ENCODE measurements around the gene POLR2C.
"Not testable (repeated sequence)": the region's sequence is repeated elsewhere in the genome, so short reads cannot be mapped to it uniquely, and the experiment has no call there.

Gene POLR2C

DNA sequence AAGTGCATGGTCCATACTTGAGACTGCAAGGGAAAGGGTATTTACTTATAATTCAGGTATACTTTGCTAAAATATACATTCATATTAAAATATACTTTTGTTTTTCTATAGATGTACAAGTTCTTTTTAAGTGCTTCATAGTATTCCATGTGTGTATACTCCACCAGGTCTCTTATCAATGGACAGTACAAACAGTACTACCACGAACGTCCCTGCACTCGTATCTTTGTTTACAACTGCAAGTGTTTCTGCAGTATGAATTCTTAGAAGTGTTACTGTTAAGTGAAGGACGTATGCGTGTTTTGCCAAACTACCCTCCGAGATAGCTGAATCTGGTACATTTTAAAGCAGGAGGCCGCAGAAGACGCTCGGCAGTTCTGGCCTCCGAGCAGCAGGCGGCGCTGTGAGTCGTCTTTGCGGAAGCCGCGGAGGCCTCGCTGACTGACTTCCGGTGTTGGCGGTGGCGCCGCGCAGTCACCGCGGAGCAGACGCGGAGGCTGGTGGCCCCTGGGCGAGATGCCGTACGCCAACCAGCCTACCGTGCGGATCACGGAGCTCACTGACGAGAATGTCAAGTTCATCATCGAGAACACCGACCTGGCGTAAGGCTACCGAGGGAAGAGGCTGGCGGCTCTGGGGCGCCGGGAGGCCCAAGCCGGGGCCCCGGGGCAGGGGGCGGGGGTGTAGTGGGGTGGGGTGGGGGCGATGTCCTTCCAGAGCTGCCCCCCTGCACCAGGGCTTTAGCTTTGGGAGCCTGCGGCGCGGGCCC is at the start of gene POLR2C:
Gene POLR2C (plus strand): TSS at position 471 of the 769 bp plus-strand sequence. CDS start 46 bp downstream, at position 517.
- DNase-seq = peak; percentile 21

DNA sequence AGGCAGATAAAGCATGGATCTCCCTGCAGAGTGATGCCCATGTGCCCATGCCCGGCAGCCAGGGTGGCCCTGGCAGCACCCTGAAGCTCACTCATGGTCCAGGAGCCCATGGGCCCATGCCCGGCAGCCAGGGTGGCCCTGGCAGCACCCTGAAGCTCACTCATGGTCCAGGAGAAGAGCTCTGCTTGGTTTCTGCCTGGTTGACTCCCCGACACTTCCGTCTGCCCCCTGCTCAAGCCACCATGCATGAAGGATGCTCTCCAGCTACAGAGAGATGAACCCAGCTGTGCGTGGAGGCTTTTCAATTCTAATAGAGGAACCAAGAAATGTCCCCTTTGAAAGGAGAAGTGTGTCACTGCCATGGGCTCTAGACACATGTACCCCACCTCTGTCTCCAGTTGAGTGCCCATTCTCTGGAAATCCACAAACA is 49.2 kb upstream of the POLR2C start:
- no peak for DNase-seq

DNA sequence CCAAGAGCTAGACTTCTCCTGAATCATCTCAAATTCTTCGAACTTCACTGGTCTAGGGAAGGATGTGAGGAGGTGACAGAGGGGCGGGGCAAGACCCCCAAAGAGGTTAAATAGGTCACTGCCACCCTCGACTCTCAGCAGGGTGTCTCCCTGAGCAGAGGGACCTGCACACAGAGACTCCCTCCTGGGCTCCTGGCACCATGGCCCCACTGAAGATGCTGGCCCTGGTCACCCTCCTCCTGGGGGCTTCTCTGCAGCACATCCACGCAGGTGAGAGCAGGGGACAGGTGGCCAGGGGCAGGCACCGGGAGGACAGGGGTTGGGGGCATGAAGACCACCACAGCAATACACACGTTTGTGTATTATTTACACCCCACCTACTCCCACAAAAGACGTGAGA is 48.7 kb upstream of the POLR2C start:
- no peak for DNase-seq

DNA sequence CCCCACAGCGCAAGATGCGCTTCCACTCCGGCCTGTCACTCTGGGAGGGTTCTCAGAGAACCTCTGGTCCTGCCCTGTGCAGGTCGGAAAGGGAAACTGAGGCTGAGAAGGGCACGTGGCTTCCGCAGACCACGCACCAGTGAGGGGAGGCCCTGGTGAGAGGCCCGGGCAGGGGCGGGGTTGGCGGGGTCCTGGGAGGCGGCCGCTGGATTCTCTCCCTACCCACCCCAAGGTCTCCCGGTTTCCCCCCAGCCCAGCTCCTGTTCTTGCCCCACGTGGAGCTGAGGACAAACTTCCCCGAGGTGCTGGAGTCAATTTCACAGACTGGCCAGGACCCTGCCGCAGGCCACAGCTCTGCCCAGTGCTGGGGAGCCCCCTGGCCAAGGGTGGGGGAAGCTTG is 46.4 kb upstream of the POLR2C start:
- no peak for DNase-seq

DNA sequence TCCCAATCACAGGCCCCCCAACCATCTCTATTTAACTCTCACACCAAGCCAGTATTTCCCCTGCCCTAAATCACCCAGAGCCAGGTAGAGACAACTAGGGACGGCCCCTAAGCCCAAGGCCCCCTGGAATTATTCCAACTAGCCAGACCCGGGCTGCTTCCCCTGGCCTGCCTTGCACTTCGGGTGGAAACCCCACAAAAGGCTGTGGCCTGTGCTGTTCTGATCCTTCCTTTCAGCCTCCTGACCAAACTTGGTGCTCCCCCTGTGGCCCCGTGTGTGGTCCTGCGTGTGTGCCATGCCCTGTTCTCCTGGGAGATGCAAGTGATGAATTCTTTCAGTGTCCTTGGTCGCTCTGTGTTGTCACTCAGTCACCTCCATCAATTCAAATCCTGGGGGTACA is 43.0 kb upstream of the POLR2C start:
- no peak for DNase-seq

DNA sequence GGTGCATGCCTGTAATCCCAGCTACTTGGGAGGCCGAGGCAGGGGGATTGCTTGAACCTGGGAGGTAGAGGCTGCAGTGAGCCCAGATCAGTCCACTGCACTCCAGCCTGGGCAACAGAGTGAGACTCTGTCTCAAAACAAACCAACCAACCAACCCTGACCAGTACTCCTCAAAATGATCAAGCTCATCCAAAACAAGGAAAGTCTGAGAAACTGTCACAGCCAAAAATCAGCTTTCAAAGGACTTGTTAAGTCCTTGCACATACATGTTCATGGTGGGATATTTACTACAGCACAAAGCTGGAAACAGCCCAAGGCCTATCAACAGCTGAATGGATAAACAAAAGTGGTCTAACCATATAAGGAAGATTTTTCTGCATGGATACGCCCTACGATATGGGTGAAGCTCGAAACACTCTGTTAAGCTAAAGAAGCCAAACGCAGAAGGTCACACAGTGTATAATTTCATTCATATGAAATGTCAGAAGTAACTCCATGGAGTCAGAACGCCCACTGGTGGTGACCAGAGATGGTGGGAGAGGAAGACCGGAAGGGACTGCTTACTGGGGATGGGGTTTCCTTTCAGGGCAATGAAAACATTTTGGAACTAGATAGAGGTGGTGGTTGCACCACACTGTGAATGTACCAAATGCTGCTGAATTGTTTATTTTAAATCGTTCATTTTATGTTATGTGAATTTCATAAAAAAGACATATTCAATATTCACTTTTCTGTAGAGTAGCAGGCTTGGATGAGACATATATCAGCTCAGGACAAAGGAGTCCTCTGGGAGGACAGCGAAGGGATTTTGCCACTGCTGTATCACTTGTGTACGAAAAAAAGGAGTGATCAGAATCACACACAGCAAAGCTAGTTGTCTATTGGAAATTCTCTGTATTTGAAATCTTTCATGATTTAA is 40.2 kb upstream of the POLR2C start:
- DNase-seq = no peak

DNA sequence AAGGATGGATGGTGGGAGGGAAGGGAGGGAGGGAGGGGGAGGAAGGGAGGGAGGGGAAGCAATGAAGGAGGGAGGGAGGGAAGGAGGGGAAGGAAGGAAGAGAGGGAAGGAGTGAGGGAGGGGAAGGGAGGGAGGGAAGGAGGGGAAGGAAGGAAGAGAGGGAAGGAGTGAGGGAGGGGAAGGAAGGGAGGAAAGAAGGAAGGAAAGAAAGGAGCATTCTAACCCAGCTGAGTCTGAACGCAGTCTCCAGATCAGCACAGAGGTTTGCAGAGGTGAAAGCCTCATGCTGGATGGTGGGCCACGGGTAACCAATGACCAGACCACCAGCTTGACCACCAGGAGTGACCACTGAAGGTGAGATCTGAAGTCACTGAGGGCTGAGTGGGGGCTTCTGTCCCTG is 39.3 kb upstream of the POLR2C start:
- DNase-seq = no peak

DNA sequence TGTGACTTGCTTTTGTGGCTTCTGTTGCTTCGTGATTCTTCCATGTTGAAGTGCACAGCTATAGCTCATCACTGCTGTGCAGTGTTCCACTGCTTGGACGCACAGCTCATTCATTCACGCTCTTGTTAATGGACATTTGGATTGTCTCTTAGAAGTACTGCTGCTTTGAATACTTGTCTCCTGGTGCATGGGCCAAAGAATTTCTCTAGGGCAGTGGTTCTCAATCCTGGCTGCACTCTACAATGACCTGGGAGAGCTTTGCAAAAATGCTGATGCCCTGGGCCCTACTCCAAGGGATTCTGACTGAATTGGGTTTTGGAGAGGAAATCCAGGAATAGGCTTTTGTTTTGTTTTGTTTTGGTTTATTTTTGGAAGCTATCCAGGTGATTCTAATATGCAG is 37.9 kb upstream of the POLR2C start:
- no peak for DNase-seq

DNA sequence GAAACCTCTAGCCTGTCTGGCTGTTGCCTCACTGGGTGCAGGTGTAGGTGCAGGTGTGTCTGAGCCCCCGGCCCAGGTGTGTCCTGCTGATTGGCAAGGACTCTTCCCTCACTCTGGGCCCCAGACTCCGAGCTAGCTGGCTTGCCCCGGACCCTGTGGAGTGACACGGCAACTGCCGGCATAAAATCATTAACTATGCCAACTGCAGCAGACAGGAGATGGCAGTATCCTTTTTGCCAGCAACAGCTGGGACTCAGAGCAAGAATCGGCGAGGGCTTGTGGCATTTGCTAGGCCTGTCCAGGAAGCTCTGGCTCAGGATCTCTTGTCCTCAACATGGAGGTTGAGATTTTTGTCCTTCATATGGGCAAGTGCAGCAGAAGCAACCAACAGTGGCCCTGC is 36.1 kb upstream of the POLR2C start:
- no peak for DNase-seq

DNA sequence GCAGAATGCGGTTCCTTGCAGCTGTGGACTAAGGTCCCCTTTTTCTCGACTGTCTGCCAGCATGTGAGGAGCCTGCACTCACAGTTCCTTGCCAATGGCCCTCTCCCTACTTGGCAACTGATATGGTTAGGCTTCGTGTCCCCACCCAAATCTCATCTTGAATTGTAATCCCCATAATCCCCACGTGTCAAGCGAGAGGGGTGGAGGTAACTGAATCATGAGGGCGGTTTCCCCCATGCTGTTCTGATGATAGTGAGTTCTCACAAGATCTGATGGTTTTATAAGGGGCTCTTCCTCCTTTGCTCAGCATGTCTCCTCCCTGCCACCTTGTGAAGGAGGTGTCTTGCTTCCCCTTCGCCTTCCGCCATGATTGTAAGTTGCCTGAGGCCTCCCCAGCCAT is 35.2 kb upstream of the POLR2C start:
- DNase-seq = no peak

DNA sequence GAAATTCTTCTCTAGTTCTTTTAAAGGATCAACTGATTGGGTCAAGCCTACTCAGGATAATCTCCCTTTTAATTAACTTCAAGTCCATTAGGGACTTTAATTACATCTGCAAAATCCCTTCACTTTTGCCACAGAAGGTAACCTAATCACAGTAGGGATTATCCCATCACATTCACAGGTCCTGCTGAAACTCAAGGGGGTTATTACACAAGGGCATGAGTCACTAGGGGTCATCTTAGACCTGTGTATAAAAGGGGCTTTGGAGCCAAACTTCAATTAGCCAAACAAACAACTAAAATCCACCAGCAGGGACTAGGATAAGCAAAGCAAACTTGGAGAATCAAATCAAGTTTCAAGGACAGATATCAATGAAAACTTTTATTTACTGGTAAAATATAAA is 34.7 kb upstream of the POLR2C start:
- no peak for DNase-seq

DNA sequence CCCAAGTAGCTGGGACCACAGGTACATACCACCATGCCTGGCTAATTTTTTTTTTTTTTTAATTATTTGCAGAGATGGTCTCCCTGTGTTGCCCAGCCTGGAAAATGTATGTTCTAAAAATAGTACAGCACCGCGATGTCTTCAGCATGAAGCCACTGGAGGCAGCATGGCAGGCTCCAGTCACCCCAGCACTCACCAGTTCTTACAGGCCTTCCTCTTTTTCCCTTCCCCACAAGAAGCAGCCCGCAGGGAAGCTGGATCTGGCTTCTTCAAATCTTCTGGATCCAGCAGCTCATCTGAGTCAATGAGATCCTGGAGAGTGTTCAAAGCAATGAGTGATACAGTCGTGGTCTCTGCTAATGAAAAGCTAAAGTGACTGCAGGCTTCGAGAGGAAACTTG is 31.5 kb upstream of the POLR2C start:
- DNase-seq = no peak

DNA sequence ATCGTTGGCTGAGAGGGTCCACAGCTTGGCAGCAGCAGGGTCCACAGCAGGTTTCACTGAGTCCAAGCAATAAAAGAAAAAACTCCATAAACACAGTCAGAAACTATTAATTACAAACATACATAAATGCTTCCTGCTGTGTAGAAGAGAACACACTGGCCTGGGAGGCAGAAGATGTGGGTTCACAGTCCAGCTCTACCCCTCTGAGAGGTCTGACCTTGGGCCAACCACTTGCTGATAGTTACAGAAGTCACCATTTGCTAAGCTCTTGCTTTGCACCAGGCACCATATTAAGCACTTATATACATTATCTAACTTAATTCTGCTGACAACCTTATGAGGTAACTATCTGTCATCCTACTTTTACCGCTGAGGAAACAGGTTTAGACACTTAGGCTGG is 30.0 kb upstream of the POLR2C start:
- no peak for DNase-seq

DNA sequence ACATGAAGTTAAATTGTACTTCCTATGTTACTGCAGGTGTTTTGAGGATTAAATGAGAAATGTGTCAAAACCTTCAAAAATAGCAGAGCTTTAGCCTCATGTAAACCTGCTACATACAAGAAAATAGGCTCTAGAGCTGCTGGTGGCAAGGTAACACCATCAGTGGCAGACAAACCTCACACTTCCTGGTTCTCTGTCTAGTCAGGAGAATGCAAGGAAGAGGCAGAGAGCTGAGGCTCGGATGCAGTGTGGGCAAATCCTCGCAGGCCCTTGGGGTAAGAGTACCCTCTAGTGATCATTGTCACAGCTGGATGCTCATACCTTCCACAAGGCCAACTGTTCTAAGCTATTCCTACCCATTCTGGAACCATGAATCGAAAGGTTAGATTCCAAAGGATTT is 29.5 kb upstream of the POLR2C start:
- no peak for DNase-seq

DNA sequence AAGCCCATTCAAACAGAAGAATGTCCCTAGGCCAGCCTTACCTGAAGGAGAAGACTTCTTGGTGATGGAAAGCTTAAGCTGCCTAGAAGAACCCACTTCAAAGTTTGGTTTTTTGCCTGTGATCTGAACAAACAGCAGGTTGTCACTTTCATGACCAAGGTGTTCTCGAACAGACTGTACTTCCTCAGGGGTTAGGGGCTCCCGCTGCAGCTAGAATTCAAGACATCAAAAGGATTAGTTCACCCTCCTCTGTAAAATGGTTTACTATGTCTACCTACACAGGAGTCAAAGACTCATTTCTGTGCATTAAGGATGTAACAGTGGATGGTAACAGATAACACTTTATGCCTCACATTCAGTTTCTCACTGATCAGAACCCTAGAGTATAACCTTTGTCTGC is 28.5 kb upstream of the POLR2C start:
- DNase-seq = no peak

DNA sequence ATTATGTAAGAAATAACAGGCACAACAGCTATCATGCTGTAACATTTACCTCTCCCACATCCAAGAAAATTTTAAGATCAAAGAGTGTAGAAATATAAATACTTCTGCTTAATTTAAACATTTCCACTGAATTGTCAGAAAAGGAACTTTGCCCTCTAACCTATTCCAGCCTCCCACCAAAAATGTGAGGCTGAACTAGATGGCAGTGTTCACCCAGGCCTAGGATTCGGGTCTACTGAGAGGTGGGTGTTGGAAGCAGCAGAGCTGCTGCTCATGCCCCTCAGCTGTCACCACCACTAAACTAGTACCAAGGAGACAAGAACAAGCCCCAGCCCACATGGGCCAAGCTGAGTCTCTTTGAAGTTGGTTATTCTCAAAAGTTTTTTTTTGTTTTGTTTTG is 26.6 kb upstream of the POLR2C start:
- no peak for DNase-seq

DNA sequence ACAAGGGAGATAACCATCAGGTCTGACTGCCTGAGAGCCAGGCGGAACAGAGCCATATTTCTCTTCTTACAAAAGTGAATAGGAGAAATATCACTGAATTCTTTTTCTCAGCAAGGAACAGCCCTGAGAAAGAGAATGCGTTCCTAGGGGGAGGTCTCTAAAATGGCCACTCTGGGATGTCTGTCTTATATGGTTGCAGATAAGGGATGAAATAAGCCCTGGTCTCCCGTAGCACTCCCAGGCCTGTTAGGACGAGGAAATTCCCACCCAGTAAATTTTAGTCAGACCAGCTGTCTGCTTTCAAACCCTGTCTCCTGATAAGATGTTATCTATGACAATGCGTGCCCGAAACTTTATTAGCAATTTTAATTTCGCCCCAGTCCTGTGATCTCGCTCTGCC is 22.5 kb upstream of the POLR2C start:
- not testable (repeated sequence) for DNase-seq

DNA sequence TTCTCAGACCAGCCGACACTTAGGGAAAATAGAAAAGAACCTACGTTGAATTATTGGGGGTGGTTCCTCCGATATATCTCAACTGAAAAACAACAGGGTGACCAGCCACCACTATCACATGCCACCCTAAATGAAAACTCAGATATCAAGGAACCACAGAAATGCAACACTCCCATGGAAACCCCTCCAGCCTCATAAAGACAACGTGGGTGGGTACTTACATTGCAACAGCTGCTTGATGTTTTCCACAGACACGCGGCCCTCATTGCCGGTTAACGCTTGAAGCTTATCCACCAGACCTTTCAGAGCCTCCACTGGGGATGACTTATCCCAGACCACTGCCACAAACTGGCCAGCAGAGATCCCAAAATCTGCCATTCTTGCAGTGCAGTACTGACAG is 21.9 kb upstream of the POLR2C start:
- DNase-seq = not testable (repeated sequence)

DNA sequence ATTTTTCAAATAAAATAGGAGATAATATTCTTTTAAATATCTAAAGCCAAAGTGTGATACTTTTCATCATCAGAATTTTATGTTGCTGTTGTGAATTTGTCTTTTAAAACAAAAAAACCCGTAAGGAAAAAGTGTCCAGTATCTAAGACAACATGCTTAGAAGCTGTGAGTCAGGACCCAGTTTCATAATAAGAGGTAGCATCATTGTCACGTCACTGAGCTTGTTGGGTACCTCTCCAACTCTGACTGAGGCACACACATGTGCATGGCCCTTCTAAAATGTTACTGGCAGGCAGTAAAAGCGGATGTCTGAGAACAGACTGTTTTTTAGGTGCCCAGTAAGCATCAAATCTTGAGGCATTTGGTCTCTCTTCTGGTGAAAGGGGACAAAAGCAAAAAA is 17.8 kb upstream of the POLR2C start:
- no peak for DNase-seq

DNA sequence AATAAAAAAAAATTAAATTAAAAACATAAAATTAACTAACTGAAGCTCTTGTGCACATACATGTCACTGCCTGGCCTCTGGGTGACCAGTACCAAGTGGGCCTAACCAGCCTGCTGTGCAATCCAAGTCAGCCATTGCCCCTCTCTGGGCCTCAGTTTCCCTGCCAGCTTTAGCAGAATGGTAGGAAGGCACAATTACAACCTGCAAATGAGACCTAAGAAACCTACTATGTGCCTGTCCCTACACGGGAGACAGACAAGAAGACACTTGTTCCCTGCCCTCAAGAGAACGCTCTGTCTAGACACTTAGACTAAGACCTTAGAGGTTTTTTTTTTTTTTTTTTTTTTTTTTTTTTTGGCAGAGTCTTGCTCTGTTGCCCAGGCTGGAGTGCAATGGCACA is 17.0 kb upstream of the POLR2C start:
- no peak for DNase-seq

DNA sequence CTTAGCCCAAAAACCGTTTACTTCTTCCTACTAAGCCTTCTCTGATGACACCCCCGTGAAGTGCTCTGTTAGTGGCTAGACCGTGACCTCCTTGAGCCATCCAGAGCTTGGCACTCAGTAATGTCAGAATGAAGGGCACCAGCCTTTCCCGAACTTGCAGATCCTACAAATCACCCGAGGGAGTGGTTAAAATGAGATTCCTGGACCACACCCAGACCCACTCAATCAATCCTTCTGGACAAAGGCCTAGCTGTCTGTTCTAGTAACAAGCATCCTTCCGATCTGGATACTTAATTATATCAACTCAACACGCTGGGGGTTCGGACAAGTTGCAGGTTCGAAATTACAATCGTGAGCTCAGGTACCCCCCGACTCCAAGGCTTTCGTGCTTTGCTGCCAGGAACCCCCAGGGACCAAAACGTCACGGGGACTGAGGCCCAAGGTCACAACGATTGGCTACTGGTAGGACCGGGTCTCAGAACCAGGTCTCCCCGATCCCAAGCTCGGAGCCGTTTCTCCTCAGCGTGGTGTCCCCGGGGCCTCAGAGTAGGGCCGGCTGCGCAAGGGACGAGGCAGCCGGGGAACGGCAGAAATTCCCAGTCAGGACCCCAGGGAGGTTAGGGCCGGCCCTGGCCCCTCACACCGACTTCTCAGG is 15.8 kb upstream of the POLR2C start:
- DNase-seq = peak; percentile 8

DNA sequence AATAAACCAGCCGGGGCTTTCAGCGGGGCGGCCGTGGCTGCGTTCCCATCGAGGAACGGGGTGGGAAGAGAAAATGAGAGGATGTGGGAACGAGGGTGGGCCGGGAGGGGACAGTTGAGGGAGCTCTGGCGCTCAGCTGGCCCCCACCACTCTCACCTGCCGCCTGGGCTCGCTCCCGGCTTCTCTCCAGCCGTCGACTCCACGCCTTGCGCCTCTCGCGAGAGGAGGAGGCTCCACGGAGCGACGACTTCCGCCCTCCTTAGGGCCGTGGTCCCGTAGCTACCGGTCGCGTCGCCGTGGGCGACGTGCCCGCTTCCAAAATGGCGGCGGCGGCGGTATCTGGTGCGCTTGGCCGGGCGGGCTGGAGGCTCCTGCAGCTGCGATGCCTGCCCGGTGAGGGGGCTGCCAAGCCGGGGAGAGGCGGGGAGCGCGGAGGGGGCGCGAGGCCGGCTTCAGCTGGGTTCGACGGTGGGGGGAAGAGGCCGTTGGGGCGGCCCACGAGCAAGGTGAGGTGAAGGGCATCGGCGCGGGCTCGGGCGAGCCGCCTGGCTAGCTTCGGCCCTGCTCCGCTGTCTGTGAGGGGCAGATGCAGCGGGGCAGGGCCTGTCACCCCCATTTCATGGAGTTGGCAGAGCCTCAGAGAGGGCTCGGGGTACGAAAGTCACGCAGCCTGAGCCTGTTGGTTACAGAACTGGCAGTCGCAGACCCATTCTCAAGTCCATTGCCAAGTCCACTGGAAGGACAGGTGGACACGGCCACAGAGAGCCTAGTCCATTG is 15.1 kb upstream of the POLR2C start, which contains the start of the genes CIAPIN1 and COQ9:
Gene CIAPIN1 (minus strand): TSS at position 200 of the 777 bp plus-strand sequence. CDS start 6,457 bp downstream, outside the sequence.
Gene COQ9 (plus strand): TSS at position 294 of the 777 bp plus-strand sequence. CDS start 27 bp downstream, at position 321.
- peak; percentile 12 for DNase-seq

DNA sequence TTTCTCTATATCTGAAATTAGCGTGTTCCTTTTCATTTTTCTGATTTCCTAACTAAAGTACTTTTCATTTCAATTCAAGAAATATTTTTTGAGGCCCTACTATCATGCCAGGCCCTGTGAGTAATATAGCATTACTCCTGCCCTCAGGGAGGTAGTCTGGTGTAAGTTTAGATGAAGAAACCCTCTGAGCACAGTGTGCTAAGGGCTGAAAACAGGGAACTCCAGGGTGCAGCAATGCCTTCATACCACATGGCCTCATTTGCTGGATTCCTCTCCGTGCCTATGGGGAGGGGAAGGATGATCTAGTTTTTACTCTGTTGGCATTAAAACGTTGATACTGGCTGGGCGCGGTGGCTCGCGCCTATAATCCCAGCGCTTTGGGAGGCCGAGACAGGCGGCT is 10.5 kb upstream of the POLR2C start:
- no peak for DNase-seq
